GM18519 (cell line): ENCODE data around the gene RNMT.
"Not testable (repeated sequence)": the region's sequence is repeated elsewhere in the genome, so short reads cannot be mapped to it uniquely, and the experiment has no call there.

Experiments
- ATAC-seq: cut with Tn5 transposase; IDR thresholded peaks from one replicate; pipeline ENCODE4 v1.9.1; 2021; ENCODE audit warnings: mild to moderate bottlenecking, moderate library complexity; ENCODE audit not compliant: unreplicated experiment, low FRiP score

Gene RNMT

DNA sequence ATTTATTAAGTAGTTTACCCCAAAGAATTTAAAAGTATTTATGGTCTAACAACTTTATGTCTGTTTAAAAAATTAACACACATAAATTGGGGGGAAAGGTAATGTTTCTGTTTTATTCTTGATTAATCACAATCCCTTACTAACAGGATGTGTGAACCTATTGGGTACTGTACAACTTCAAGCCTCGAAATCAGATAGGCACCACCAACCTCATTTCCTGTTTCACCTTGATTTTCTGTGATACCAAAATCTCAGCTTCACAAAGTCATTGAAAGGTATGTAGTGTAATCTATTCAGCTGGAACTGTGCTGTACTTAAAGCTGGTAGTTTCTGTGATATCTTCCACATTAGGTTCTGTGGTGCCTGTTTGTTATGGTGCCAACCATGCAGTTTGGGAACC is 4.0 kb downstream of the RNMT start:
- no peak for ATAC-seq

- ATAC-seq = no peak
Observed at GRCh38 chr18:13735681-13736080, 9.2 kb downstream of the RNMT start.

DNA sequence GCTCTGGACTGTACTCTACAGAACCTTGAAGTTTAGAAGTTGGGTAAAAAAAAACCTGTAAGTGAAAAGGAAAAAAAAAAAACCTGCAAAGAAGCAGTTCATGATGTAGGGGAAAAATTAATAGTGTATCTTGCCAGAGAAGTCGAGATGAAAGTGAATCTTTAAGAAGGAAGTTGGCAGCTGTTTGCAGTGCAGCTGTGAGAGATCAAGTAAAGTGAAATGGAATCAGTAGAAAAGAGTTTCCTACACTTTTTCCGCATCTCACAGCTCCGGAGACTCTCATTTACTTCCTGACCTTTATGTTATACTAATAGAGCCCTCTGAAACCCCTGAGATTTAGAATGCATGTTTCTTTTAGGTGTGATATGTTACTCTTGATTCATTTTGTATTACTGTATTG is 19.2 kb downstream of the RNMT start:
- no peak for ATAC-seq

GRCh38 chr18:13746633-13747032 is 20.2 kb downstream of the RNMT start:
- no peak for ATAC-seq

- ATAC-seq = not testable (repeated sequence)
Observed at GRCh38 chr18:13751599-13751998, 25.1 kb downstream of the RNMT start.

DNA sequence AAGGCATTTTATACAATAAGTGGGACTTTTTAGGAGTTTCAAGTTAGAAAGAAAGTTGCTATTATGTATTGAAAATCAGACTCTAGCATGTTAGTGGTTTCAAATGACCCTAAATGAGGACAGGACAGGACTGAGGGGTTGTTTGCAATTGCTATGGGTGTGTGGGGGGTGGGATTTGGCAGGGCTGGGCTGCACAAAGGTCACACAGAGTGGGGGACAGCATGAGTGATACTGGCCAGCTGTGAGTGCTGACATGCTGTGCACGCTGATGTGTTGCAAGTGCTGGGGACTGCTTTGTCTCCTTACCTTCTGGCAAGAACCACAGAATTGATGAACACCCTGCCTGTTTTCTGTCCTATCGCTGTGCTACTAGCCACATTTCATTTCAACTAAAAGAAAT is 29.8 kb downstream of the RNMT start:
- no peak for ATAC-seq

- no peak for ATAC-seq
Observed at GRCh38 chr18:13756671-13757070, 30.2 kb downstream of the RNMT start.

DNA sequence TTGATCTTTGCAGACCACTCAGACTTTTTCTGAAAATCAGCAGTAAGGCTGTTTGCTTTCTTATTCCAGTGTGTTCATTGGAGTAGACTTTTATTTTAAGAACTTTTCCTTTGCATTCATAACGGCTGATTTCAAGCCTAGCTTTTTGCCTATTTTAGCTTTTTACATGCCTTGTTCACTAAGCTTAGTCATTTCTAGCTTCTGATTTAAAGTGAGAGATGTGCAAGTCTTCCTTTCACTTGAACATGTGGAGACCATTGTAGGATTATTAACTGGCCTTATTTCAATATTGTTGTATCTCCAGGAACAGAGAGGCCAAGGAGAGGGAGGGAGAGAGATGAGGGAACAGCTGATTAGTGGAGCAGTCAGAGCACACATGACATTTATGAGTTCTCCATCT is 32.1 kb downstream of the RNMT start:
- no peak for ATAC-seq

GRCh38 chr18:13760047-13760446 is 33.6 kb downstream of the RNMT start:
- no peak for ATAC-seq

- no peak for ATAC-seq
Observed at GRCh38 chr18:13762690-13763439, 36.4 kb downstream of the RNMT start.

GRCh38 chr18:13775058-13775457 is 48.6 kb downstream of the RNMT start:
- no peak for ATAC-seq

- ATAC-seq = no peak
Observed at GRCh38 chr18:13791181-13791580, 64.7 kb downstream of the RNMT start.

DNA sequence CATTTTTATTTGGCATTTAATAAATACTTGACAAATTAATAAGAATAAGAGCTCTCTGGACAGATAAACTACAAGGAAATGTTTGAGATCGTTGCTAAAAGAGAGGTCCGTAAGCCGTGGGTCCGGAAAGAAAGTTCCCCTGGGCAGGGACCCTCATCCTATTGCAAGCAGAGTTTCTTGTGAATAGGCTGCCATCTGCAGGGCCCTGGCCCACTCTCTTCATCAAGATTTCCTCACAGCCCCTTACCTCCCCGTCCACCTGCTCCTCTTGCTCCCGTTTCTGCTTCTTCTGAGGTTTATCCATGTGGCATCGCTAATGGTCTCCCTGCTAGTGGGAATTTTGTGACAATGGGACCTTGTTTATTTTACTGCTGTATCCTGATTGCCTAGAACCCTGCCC is 67.3 kb downstream of the RNMT start:
- ATAC-seq = no peak

GRCh38 chr18:13796515-13796914 is 70.0 kb downstream of the RNMT start:
- no peak for ATAC-seq

DNA sequence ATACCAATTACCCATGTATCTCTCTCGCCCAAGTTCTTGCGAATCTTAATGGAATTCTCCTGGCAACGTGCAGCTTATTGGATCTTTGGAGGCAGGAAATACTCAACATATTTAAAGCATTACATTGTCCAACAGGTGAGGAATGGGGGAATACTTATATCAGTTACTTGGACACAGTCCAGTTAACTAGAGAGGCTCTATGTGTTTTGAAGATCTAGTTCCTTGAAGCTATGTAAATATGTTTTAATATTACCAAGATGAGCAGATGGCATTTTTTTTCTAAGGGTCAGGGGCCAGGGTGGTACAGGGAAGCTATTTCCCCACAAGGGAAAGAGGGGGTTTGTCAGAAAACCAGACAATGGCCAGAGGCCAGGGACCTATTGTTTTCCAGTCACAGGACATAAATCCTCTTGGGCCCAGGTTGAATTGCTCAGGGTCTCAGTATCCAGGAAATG is 70.7 kb downstream of the RNMT start:
- ATAC-seq = no peak

GRCh38 chr18:13799396-13799795 is 72.9 kb downstream of the RNMT start:
- ATAC-seq = no peak

- no peak for ATAC-seq
Observed at GRCh38 chr18:13800505-13801259, 74.2 kb downstream of the RNMT start.

DNA sequence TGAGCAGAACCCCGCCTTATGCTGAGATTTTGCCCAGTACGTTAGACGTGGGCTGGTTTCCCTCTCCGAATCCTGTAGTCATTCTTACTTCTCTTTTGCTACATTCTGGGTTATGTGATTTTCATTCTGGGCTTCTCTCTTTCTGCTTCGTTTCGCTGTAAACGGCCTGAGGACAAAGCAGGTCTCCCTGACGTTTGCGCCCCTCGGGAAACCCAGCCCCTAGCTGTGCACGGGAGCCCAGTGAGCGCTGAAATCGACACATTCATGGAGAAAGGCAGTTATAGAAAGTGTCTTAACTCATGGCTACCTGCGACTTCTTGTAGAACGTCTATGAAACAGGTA is 74.8 kb downstream of the RNMT start:
- ATAC-seq = no peak

- no peak for ATAC-seq
Observed at GRCh38 chr18:13804305-13804704, 77.8 kb downstream of the RNMT start.

DNA sequence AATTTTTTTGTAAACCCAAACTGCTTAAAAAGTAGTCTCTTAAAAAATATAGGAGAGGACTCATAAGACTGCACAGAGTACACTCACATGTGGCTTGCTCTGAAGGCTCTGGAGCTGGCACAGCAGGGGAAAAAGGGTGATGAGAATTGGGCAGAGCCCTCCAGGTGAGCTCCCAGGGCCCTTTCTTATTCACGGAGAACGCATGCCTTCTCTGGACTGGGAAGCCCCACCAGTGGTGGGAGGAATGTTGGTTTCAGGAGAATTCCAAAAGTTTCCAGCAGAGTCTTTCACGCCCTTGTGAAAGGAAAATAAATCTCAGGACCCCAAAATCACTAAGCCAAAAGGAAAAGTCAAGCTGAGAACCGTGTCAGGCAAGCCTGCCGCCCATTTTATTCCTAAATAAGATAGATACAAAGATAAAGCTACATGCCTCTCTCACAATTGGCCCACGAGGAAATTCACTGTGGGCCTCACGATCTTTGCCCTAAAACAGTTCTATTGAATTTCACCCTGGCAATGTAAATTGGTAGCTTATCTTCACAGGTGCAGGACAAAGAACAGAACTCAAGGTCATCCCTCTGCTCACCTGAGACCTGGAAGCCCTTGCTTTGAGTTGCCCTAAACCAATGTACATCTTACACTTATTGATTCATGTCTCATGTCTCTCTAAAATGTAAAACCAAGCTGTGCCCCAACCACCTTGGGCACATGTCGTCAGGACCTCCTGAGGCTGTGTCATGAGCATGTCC is 82.0 kb downstream of the RNMT start:
- no peak for ATAC-seq

- no peak for ATAC-seq
Observed at GRCh38 chr18:13809043-13809430, 82.6 kb downstream of the RNMT start.
